GM23338 (cell line): ENCODE results near the gene RNU5D-1.

Experiments used
- CREB1 ChIP-seq: fragments of 250-450 bp; sonication (Bioruptor Pico); IDR thresholded peaks from 2 replicates; pipeline ENCODE4 v1.5.0; 2020; ENCODE audit warnings: low read depth, mild to moderate bottlenecking, moderate library complexity
- CTCF ChIP-seq, 2 experiments: fragments of 200-600 bp in 1 of 2; sonication (generic) in 1 of 2; conservative IDR thresholded peaks; 2 replicates each; pipeline versions ENCODE4 v1.5.1 to v1.6.1; 2016 to 2017; ENCODE audit warnings: antibody characterized with exemption in 2 of 2, low read depth in 2 of 2, mild to moderate bottlenecking in 2 of 2, moderate library complexity in 1 of 2
- EZH2 ChIP-seq: fragments of 200-600 bp; sonication (generic); IDR thresholded peaks from one replicate; pipeline ENCODE4 v1.8.0; 2017; ENCODE audit warnings: antibody characterized with exemption, mild to moderate bottlenecking, low read depth; ENCODE audit not compliant: unreplicated experiment
- EZH2phosphoT487 ChIP-seq: fragments of 200-600 bp; sonication (generic); IDR thresholded peaks from one replicate; pipeline ENCODE4 v1.8.1; 2018; ENCODE audit warnings: antibody characterized with exemption; ENCODE audit not compliant: unreplicated experiment
- POLR2AphosphoS5 ChIP-seq: IDR thresholded peaks from 2 replicates; pipeline ENCODE4 v1.6.1; 2016; ENCODE audit warnings: antibody characterized with exemption, low read depth
- REST ChIP-seq: IDR thresholded peaks from one replicate; pipeline ENCODE4 v1.6.1; 2018; ENCODE audit warnings: antibody characterized with exemption; ENCODE audit not compliant: unreplicated experiment
- ZNF114 ChIP-seq: fragments of 250-450 bp; sonication (Bioruptor Pico); IDR thresholded peaks from 2 replicates; pipeline ENCODE4 v1.5.0; 2020; ENCODE audit warnings: mild to moderate bottlenecking, moderate library complexity

GRCh38 chr1:44718091-44718490 is 12.9 kb downstream of the RNU5D-1 start:
- TF ChIP-seq CTCF (conservative IDR thresholded peaks at IDR 0.05; ENCODE audit: low read depth in 2 of 2) (no peak), POLR2AphosphoS5 (no peak), CREB1 (CRISPR knock-in tag) (no peak), REST (no peak), EZH2phosphoT487 (no peak), EZH2 (no peak), ZNF114 (CRISPR knock-in tag) (no peak)
